H9 (cell line): ENCODE results near the gene PTRH1. TPM values are rescaled to one million over a fixed set of nuclear protein-coding genes. Genes with fewer than 3 reads are reported as not detected.

Source experiments
- DNase-seq: peaks from one replicate; pipeline ENCODE4 v3.0.0-alpha.2; 2017
- H2AFZ ChIP-seq: one replicate; pipeline ENCODE4 v1.6.1; 2013; ENCODE audit warnings: mild to moderate bottlenecking, low read length, control low read depth, moderate library complexity
- H2AK5ac ChIP-seq: 2 replicates; pipeline ENCODE4 v1.6.1; 2013; ENCODE audit warnings: low read length, control low read depth, mixed read lengths; ENCODE audit not compliant: insufficient read length
- H2BK120ac ChIP-seq: one replicate; pipeline ENCODE4 v1.6.1; 2013; ENCODE audit warnings: low read depth, mild to moderate bottlenecking, low read length, control low read depth, inconsistent platforms; ENCODE audit not compliant: poor library complexity, severe bottlenecking
- H2BK12ac ChIP-seq: 2 replicates; pipeline ENCODE4 v1.6.1; 2013; ENCODE audit warnings: low read length, control low read depth, mixed read lengths, low read depth; ENCODE audit not compliant: insufficient read length
- H2BK15ac ChIP-seq: 2 replicates; pipeline ENCODE4 v1.6.1; 2013; ENCODE audit warnings: low read depth, low read length, control low read depth
- H2BK20ac ChIP-seq: one replicate; pipeline ENCODE4 v1.6.1; 2013; ENCODE audit warnings: low read depth, mild to moderate bottlenecking, low read length, control low read depth, inconsistent platforms; ENCODE audit not compliant: poor library complexity, severe bottlenecking
- H2BK5ac ChIP-seq: 2 replicates; pipeline ENCODE4 v1.6.1; 2013; ENCODE audit warnings: low read length, control low read depth, mixed read lengths; ENCODE audit not compliant: insufficient read length
- H3K14ac ChIP-seq: 2 replicates; pipeline ENCODE4 v1.6.1; 2013; ENCODE audit warnings: low read length, control low read depth; ENCODE audit not compliant: insufficient read depth
- H3K18ac ChIP-seq: 2 replicates; pipeline ENCODE4 v1.6.1; 2013; ENCODE audit warnings: low read depth, mild to moderate bottlenecking, mixed read lengths, low read length, control low read depth; ENCODE audit not compliant: insufficient read length
- H3K23ac ChIP-seq: 2 replicates; pipeline ENCODE4 v1.6.1; 2013; ENCODE audit warnings: low read length, control low read depth, mixed read lengths, low read depth; ENCODE audit not compliant: insufficient read length
- H3K23me2 ChIP-seq: 2 replicates; pipeline ENCODE4 v1.6.1; 2013; ENCODE audit warnings: low read depth, mild to moderate bottlenecking, mixed read lengths, low read length, control low read depth; ENCODE audit not compliant: insufficient read length, poor library complexity, severe bottlenecking
- H3K27ac ChIP-seq: 2 replicates; pipeline ENCODE4 v1.5.1; 2013; ENCODE audit warnings: low read length, control low read depth, mixed read lengths, low read depth; ENCODE audit not compliant: insufficient read length
- H3K27me3 ChIP-seq: 2 replicates; pipeline ENCODE4 v1.6.1; 2013; ENCODE audit warnings: low read length, control low read depth, inconsistent platforms; ENCODE audit not compliant: insufficient read depth
- H3K4ac ChIP-seq: 2 replicates; pipeline ENCODE4 v1.6.1; 2013; ENCODE audit warnings: low read depth, mild to moderate bottlenecking, control low read depth, inconsistent platforms, low read length, moderate library complexity
- H3K4me1 ChIP-seq: 2 replicates; pipeline ENCODE4 v1.6.1; 2013; ENCODE audit warnings: low read length, control low read depth, inconsistent platforms; ENCODE audit not compliant: insufficient read depth
- H3K4me2 ChIP-seq: 2 replicates; pipeline ENCODE4 v1.6.1; 2013; ENCODE audit warnings: low read length, control low read depth, mixed read lengths; ENCODE audit not compliant: insufficient read length, insufficient read depth
- H3K56ac ChIP-seq: 2 replicates; pipeline ENCODE4 v1.6.1; 2013; ENCODE audit warnings: low read depth, mild to moderate bottlenecking, mixed read lengths, low read length, control low read depth; ENCODE audit not compliant: insufficient read length
- H3K79me1 ChIP-seq: 2 replicates; pipeline ENCODE4 v1.6.1; 2013; ENCODE audit warnings: low read depth, mild to moderate bottlenecking, moderate library complexity, low read length, control low read depth, inconsistent platforms; ENCODE audit not compliant: insufficient read depth, poor library complexity, severe bottlenecking
- H3K79me2 ChIP-seq: 2 replicates; pipeline ENCODE4 v1.6.1; 2013; ENCODE audit warnings: low read length, control low read depth, inconsistent platforms; ENCODE audit not compliant: insufficient read depth
- H3K9ac ChIP-seq: 2 replicates; pipeline ENCODE4 v1.6.1; 2013; ENCODE audit warnings: low read length, control low read depth, mixed read lengths; ENCODE audit not compliant: insufficient read length; ENCODE audit errors: extremely low read depth
- H3K9me3 ChIP-seq: one replicate; pipeline ENCODE4 v1.6.1; 2013; ENCODE audit warnings: low read depth, low read length, inconsistent platforms; ENCODE audit not compliant: control insufficient read depth
- H3T11ph ChIP-seq: one replicate; pipeline ENCODE4 v1.6.1; 2013; ENCODE audit warnings: mild to moderate bottlenecking, low read length, control low read depth, inconsistent platforms
- H4K20me1 ChIP-seq: one replicate; pipeline ENCODE4 v1.6.1; 2013; ENCODE audit not compliant: control insufficient read depth, insufficient read length, insufficient read depth
- H4K5ac ChIP-seq: 2 replicates; pipeline ENCODE4 v1.6.1; 2013; ENCODE audit warnings: low read depth, mild to moderate bottlenecking, mixed read lengths, low read length, control low read depth; ENCODE audit not compliant: insufficient read length
- H4K8ac ChIP-seq: replicated peaks from 2 replicates; pipeline ENCODE4 v1.6.1; 2013; ENCODE audit warnings: low read length, control low read depth, mixed read lengths, low read depth; ENCODE audit not compliant: insufficient read length
- H4K91ac ChIP-seq: 2 replicates; pipeline ENCODE4 v1.6.1; 2013; ENCODE audit warnings: low read depth, mild to moderate bottlenecking, moderate library complexity, mixed read lengths, low read length, control low read depth; ENCODE audit not compliant: insufficient read length
- H3K27ac Mint-ChIP-seq, 3 experiments: 2 replicates in 2 of 3; 3 replicates in 1 of 3; pipeline ENCODE4 v1.8.0; 2020 to 2021; ENCODE audit warnings: mixed read lengths in 3 of 3, mild to moderate bottlenecking in 1 of 3, moderate library complexity in 1 of 3
- H3K27me3 Mint-ChIP-seq: 2 replicates; pipeline ENCODE4 v1.8.0; 2021; ENCODE audit warnings: low read depth, mild to moderate bottlenecking, moderate library complexity, mixed read lengths
- H3K36me3 Mint-ChIP-seq, 3 experiments: 2 replicates in 2 of 3; 3 replicates in 1 of 3; pipeline ENCODE4 v1.8.0; 2020 to 2021; ENCODE audit warnings: low read depth in 3 of 3, mixed read lengths in 3 of 3; ENCODE audit not compliant: insufficient read depth in 1 of 3
- H3K4me1 Mint-ChIP-seq, 2 experiments: 2 replicates each; pipeline ENCODE4 v1.8.0; 2020; ENCODE audit warnings: mixed read lengths in 2 of 2
- H3K4me3 Mint-ChIP-seq, 2 experiments: 2 replicates in 1 of 2; 3 replicates in 1 of 2; pipeline ENCODE4 v1.8.0; 2020 to 2021; ENCODE audit warnings: mild to moderate bottlenecking in 2 of 2, mixed read lengths in 2 of 2, moderate library complexity in 1 of 2
- H3K9me3 Mint-ChIP-seq, 2 experiments: 2 replicates in 1 of 2; 3 replicates in 1 of 2; pipeline ENCODE4 v1.8.0; 2020; ENCODE audit warnings: mild to moderate bottlenecking in 2 of 2, mixed read lengths in 2 of 2, moderate library complexity in 1 of 2
- CTCF ChIP-seq: fragments of 200-600 bp; sonication (generic); conservative IDR thresholded peaks from 3 replicates; pipeline ENCODE4 v1.8.0; 2021; ENCODE audit warnings: antibody characterized with exemption, mild to moderate bottlenecking
- WGBS: extraction: QIAGEN DNeasy Blood & Tissue Kit; methylation state at CpG from one replicate; pipeline ENCODE4 v1.1.7; 2013; ENCODE audit warnings: missing lambda C conversion rate, low lambda C conversion rate, mixed read lengths; ENCODE audit not compliant: insufficient read length; ENCODE audit errors: extremely low coverage; 5-methylcytosine and 5-hydroxymethylcytosine counted together
- total RNA-seq: library from RNA; stranded (reverse); gene quantifications from 2 replicates; pipeline ENCODE4 v1.2.1, GENCODE V29; 2021

The PTRH1 gene
- total RNA-seq, 1 experiment from 2014 or later = 10.9 TPM

- Mint-ChIP-seq H3K9me3 (no peaks in the 10 kb centered on the region), H3K4me1 (peaks cover 5 to 9% of the 10 kb centered on the region in 2 experiments; a peak in 3 of 4 replicates), H3K4me3 (peak overlapping the region in 1 of 2 experiments; percentile 76; a peak in 1 of 5 replicates), H3K27me3 (peaks cover 52% of the 10 kb centered on the region), H3K27ac (no peak overlapping the region), H3K36me3 (no peaks in the 10 kb centered on the region)
- Histone ChIP-seq H2BK15ac (no peak overlapping the region), H2BK12ac (no peak overlapping the region), H3K18ac (no peak overlapping the region), H3K9me3 (no peaks in the 10 kb centered on the region), H2AK5ac (no peak overlapping the region), H3K4ac (no peak overlapping the region), H4K20me1 (no peaks in the 10 kb centered on the region), H3K23me2 (peaks cover 6% of the 10 kb centered on the region), H3K23ac (no peak overlapping the region), H2BK20ac (no peak overlapping the region), H3K79me2 (no peaks in the 10 kb centered on the region), H3K27ac (no peak overlapping the region), H2BK120ac (no peak overlapping the region), H3K79me1 (no peaks in the 10 kb centered on the region), H3K9ac (no peak overlapping the region), H4K5ac (no peak overlapping the region), H3K4me1 (peaks cover 3% of the 10 kb centered on the region; the same call in 1 of the 2 replicates), H3T11ph (no peak overlapping the region), H3K4me2 (no peak overlapping the region), H3K56ac (no peak overlapping the region), H4K91ac (no peak overlapping the region), H3K27me3 (no peaks in the 10 kb centered on the region; the same call in 1 of the 2 replicates), H4K8ac (no peak overlapping the region), H2BK5ac (no peak overlapping the region), H2AFZ (no peak overlapping the region), H3K14ac (no peak overlapping the region)
- no CpG with 5 or more reads among the region's 3 CpGs for WGBS
- TF ChIP-seq CTCF = no peak
- DNase-seq = no peak
Observed at GRCh38 chr9:127756233-127756632, 40.8 kb upstream of the PTRH1 start.
